Fibroblast of villous mesenchyme (primary cell): ENCODE results near the gene NXT1. TPM values are rescaled to one million over a fixed set of nuclear protein-coding genes. Genes with fewer than 3 reads are reported as not detected.

ENCODE experiments used
- DNase-seq: peaks from one replicate; pipeline ENCODE4 v3.0.0-alpha.2; 2010; ENCODE audit warnings: low read depth
- H3K4me3 ChIP-seq: 2 replicates; pipeline ENCODE4 v1.5.1; 2011; ENCODE audit warnings: low read depth, mild to moderate bottlenecking, low read length
- CTCF ChIP-seq: IDR thresholded peaks from 2 replicates; pipeline ENCODE4 v1.5.1; 2012; ENCODE audit warnings: low read depth, mild to moderate bottlenecking, low read length; ENCODE audit not compliant: insufficient read depth
- total RNA-seq: library from RNA; depleted of rRNA; stranded (reverse); fragments of >200 nt; gene quantifications from 2 replicates; pipeline ENCODE4 v1.2.3, GENCODE V29; 2012

NXT1 gene
- total RNA-seq, 1 donor = 22.9 TPM

- H3K4me3 ChIP-seq = no peak overlapping the region
- TF ChIP-seq CTCF = no peak
- no peak for DNase-seq
Observed at GRCh38 chr20:23314699-23315098, 35.9 kb upstream of the NXT1 start.

DNA sequence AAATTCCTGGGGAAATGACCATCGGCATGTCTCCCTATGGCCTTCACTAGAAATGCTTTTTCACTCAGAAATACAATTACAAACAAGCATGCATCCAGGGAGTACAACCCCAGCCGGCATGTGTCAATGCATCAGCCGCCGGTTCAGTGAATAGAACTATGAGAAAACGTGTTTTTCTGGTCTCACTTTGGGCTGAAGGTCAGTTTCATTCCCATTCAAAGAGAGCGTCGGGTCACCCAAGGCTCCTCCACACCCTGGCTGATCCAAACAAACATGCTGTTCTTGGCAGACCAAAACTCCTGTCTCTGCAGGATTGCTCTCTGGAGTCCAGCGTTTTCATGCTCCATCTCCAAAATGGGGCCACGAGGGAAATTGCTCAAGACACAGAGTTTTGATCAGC is 35.5 kb upstream of the NXT1 start:
- no peak overlapping the region for H3K4me3 ChIP-seq
- no peak for TF ChIP-seq CTCF
- DNase-seq = no peak

DNA sequence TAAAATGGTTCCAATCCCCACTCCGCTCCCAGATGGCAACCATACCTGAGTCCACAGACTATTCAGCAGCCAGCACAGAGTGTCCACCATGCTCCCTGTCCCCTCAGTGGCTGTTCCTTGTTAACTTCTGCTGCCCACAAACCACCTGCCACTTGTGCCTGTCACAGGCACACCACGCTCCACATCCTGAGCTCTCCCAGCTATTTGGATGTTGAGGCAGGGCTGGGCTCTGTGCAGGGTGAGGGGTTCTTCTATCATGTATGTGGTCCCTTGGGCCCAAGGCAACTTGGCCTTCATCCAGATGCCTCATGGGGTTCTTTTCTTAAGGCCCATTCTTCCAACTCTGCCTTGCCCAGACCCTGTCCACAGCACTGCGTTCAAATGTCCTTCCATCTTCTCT is 34.0 kb upstream of the NXT1 start:
- TF ChIP-seq CTCF = no peak
- DNase-seq = no peak

GRCh38 chr20:23317081-23317480 is 33.5 kb upstream of the NXT1 start:
- no peak overlapping the region for H3K4me3 ChIP-seq
- no peak for DNase-seq
- no peak for TF ChIP-seq CTCF

More for the DNA sequence above, 34.0 kb upstream of the NXT1 start:
- H3K4me3 ChIP-seq = no peak overlapping the region

DNA sequence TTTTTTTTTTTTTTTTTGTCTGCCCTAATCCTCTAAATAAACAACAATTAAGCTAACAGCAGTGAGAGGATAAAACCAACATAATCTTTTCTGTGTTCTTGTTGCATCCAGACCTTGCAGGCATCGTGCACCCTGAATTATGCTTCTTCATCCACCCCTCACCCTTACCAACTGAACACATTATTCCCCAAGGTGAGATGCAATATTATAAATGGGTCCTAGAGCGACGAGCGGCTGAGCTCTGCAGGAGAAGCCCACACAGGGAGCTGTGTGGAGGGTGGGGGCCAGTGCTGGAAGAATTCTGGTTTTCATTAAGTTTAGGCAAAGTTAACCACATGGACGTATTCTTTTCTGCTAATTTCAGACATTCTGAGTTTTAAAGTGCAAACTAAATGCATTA is 32.2 kb upstream of the NXT1 start:
- DNase-seq = no peak
- H3K4me3 ChIP-seq = no peak overlapping the region
- no peak for TF ChIP-seq CTCF

GRCh38 chr20:23320317-23320716 is 30.3 kb upstream of the NXT1 start:
- no peak overlapping the region for H3K4me3 ChIP-seq
- TF ChIP-seq CTCF = peak; percentile 69
- DNase-seq = peak; percentile 25

DNA sequence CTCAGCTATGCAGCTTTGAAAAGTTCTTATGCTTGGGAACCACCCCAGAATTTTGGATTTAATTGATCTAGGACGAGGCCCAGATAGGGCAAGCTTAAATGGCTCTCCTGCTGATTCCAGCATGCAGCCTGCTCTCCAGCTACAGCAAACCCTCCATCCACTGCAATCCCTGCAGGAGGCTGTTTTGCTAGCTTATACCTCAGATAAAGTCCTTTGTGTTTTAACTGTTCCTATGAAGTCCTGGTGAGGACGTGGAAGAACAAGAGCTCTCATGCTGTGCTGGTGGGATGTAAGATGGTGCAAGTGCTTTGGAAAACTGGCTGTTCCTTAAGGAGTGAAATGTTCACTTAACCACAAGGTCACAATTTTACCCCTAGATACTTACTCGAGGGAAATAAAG is 25.5 kb upstream of the NXT1 start:
- no peak overlapping the region for H3K4me3 ChIP-seq
- no peak for TF ChIP-seq CTCF
- DNase-seq = no peak
